ENCODE measurements around the gene TOM1.
"Not testable (repeated sequence)": the region's sequence is repeated elsewhere in the genome, so short reads cannot be mapped to it uniquely, and the experiment has no call there.

TOM1 gene

GRCh38 chr22:35347462-35347861 lies 47.8 kb downstream of the TOM1 start:
- DNase-seq = no peak

- DNase-seq = no peak
Observed at GRCh38 chr22:35348026-35348590, 48.4 kb downstream of the TOM1 start.

- no peak for DNase-seq
Observed at GRCh38 chr22:35348703-35349102, 49.0 kb downstream of the TOM1 start.

GRCh38 chr22:35349368-35349703 lies 49.6 kb downstream of the TOM1 start:
- no peak for DNase-seq

GRCh38 chr22:35349704-35350538 lies 50.2 kb downstream of the TOM1 start:
- no peak for DNase-seq

GRCh38 chr22:35350539-35351503 lies 51.1 kb downstream of the TOM1 start:
- peak; percentile 88 to 93 for DNase-seq

GRCh38 chr22:35352214-35353111 lies 52.8 kb downstream of the TOM1 start:
- peak; percentile 71 to 79 for DNase-seq

GRCh38 chr22:35353318-35353717 lies 53.6 kb downstream of the TOM1 start:
- no peak for DNase-seq

GRCh38 chr22:35354068-35354467 lies 54.4 kb downstream of the TOM1 start:
- DNase-seq = no peak

GRCh38 chr22:35357883-35358621 lies 58.4 kb downstream of the TOM1 start:
- no peak for DNase-seq

GRCh38 chr22:35359380-35360065 lies 59.8 kb downstream of the TOM1 start:
- no peak for DNase-seq

GRCh38 chr22:35361001-35361558 lies 61.4 kb downstream of the TOM1 start:
- no peak for DNase-seq

GRCh38 chr22:35363566-35364086 lies 63.9 kb downstream of the TOM1 start:
- DNase-seq = no peak

GRCh38 chr22:35364230-35364629 lies 64.5 kb downstream of the TOM1 start:
- not testable (repeated sequence) for DNase-seq

- no peak for DNase-seq
Observed at GRCh38 chr22:35367331-35367886, 67.7 kb downstream of the TOM1 start.

- no peak for DNase-seq
Observed at GRCh38 chr22:35368386-35368785, 68.7 kb downstream of the TOM1 start.

GRCh38 chr22:35369996-35370395 lies 70.3 kb downstream of the TOM1 start:
- no peak for DNase-seq

- no peak for DNase-seq
Observed at GRCh38 chr22:35373781-35374180, 74.1 kb downstream of the TOM1 start.

- no peak for DNase-seq
Observed at GRCh38 chr22:35375031-35375430, 75.3 kb downstream of the TOM1 start.

GRCh38 chr22:35375526-35375925 lies 75.8 kb downstream of the TOM1 start:
- DNase-seq = no peak
